K562 (cell line): ENCODE measurements around the gene PAPOLB. TPM values are rescaled to one million over a fixed set of nuclear protein-coding genes. Genes with fewer than 3 reads are reported as not detected.
"Not testable (repeated sequence)": the region's sequence is repeated elsewhere in the genome, so short reads cannot be mapped to it uniquely, and the experiment has no call there.

Source experiments
- ATAC-seq: fragments of 200-7000 bp; cut with Tn5 transposase; 3 replicates; pipeline ENCODE4 v1.9.1; 2020; ENCODE audit warnings: moderate library complexity
- BruUV-seq: library from RNA; stranded (reverse); fragments of 400-500 nt; replicated peaks from 2 replicates; lab custom pipeline; 2021; lab: Mats Ljungman, UMichigan
- CTCF ChIA-PET: fragments of 300-600 bp; formaldehyde crosslinking; extraction: SDS; loops from one replicate; lab custom pipeline; 2021; ENCODE audit warnings: low intra/inter-chr PET ratio; lab: Yijun Ruan, JAX
- POLR2A ChIA-PET: fragments of 300-600, 350-650 bp; sonication (Branson Sonifier 250); formaldehyde crosslinking; extraction: SDS; loops from one replicate; lab custom pipeline; 2021; ENCODE audit warnings: antibody characterized with exemption, inconsistent platforms; lab: Yijun Ruan, JAX
- DNase-seq, 4 experiments: peaks; one replicate each; pipeline versions ENCODE4 v3.0.0 to v3.0.0-alpha.2; 2011 to 2018; ENCODE audit warnings: low spot score in 3 of 4, mixed read lengths in 3 of 4; ENCODE audit errors: extremely low read depth in 1 of 4
- FAIRE-seq: peaks from 2 replicates; lab custom pipeline; 2011; peaks lifted over from hg19 to GRCh38; lab: Jason Lieb, UNC
- H2AFZ ChIP-seq: 2 replicates; pipeline ENCODE4 v1.6.0; 2011; ENCODE audit warnings: low read depth, low read length, control low read depth, inconsistent platforms
- H3K27ac ChIP-seq: fragments of 200-600 bp; 3 replicates; pipeline ENCODE4 v1.8.0; 2011; ENCODE audit warnings: low read depth, mild to moderate bottlenecking, control low read depth, inconsistent platforms, low read length, moderate library complexity, mixed read lengths; ENCODE audit errors: extremely low read depth
- H3K27me3 ChIP-seq, 2 experiments: fragments of 300-600 bp in 1 of 2; 2 replicates in 1 of 2; 3 replicates in 1 of 2; pipeline versions ENCODE4 v1.6.0 to v1.8.0; 2011; ENCODE audit warnings: inconsistent platforms in 2 of 2, low read length in 2 of 2, mild to moderate bottlenecking in 1 of 2, mixed read lengths in 1 of 2, moderate library complexity in 1 of 2; ENCODE audit not compliant: control insufficient read depth in 2 of 2, insufficient read depth in 2 of 2
- H3K36me3 ChIP-seq: fragments of 300-600 bp; 3 replicates; pipeline ENCODE4 v1.8.0; 2011; ENCODE audit warnings: mild to moderate bottlenecking, low read length, inconsistent platforms; ENCODE audit not compliant: control insufficient read depth, insufficient read depth
- H3K4me1 ChIP-seq, 2 experiments: fragments of 200-600 bp in 1 of 2; replicated peaks in 1 of 2; 2 replicates in 1 of 2; 3 replicates in 1 of 2; pipeline versions ENCODE4 v1.5.1 to v1.8.0; 2011; ENCODE audit warnings: inconsistent platforms in 2 of 2, low read length in 2 of 2, mild to moderate bottlenecking in 1 of 2, mixed read lengths in 1 of 2, moderate library complexity in 1 of 2; ENCODE audit not compliant: control insufficient read depth in 2 of 2, insufficient read depth in 2 of 2
- H3K4me2 ChIP-seq: 2 replicates; pipeline ENCODE4 v1.6.1; 2011; ENCODE audit warnings: low read length, control low read depth, inconsistent platforms, mixed read lengths; ENCODE audit not compliant: insufficient read depth
- H3K4me3 ChIP-seq: fragments of 200-600 bp; sonication (generic), shearing (Covaris generic); 2 replicates; pipeline ENCODE4 v1.5.1; 2016; ENCODE audit warnings: control low read depth, inconsistent platforms
- H3K79me2 ChIP-seq: fragments of 200-600 bp; 3 replicates; pipeline ENCODE4 v1.8.0; 2011; ENCODE audit warnings: low read length, inconsistent platforms; ENCODE audit not compliant: control insufficient read depth, insufficient read depth
- H3K9ac ChIP-seq, 2 experiments: 2 replicates each; pipeline versions ENCODE4 v1.6.0 to v1.6.1; 2011; ENCODE audit warnings: low read depth in 2 of 2, low read length in 2 of 2, control low read depth in 1 of 2, inconsistent platforms in 1 of 2, mild to moderate bottlenecking in 1 of 2, mixed read lengths in 1 of 2; ENCODE audit not compliant: insufficient read depth in 1 of 2
- H3K9me1 ChIP-seq: one replicate; pipeline ENCODE4 v1.6.0; 2011; ENCODE audit warnings: inconsistent platforms, mild to moderate bottlenecking, low read length, moderate library complexity; ENCODE audit not compliant: control insufficient read depth, insufficient read depth
- H3K9me3 ChIP-seq: replicated peaks from 2 replicates; pipeline ENCODE4 v1.5.1; 2011; ENCODE audit warnings: low read depth, low read length, inconsistent platforms; ENCODE audit not compliant: control insufficient read depth, insufficient read depth
- H4K20me1 ChIP-seq: replicated peaks from 2 replicates; pipeline ENCODE4 v1.6.1; 2011; ENCODE audit warnings: low read length, inconsistent platforms, mixed read lengths; ENCODE audit not compliant: control insufficient read depth, insufficient read depth
- BCOR ChIP-seq: fragments of 450-650 bp; IDR thresholded peaks from 2 replicates; pipeline ENCODE4 v1.6.1; 2016
- DACH1 ChIP-seq: fragments of 450-650 bp; IDR thresholded peaks from 2 replicates; pipeline ENCODE4 v1.6.1; 2018; ENCODE audit not compliant: partially characterized antibody
- GATAD2B ChIP-seq: fragments of 450-650 bp; IDR thresholded peaks from 2 replicates; pipeline ENCODE4 v1.6.1; 2017; ENCODE audit warnings: mild to moderate bottlenecking, borderline replicate concordance
- HDAC1 ChIP-seq, 2 experiments: fragments of 450-650 bp; IDR thresholded peaks; 2 replicates each; pipeline ENCODE4 v1.6.1; 2016 to 2017; ENCODE audit warnings: inconsistent platforms in 1 of 2, mild to moderate bottlenecking in 1 of 2, moderate library complexity in 1 of 2
- MTA1 ChIP-seq: fragments of 450-650 bp; IDR thresholded peaks from 2 replicates; pipeline ENCODE4 v1.6.1; 2017; ENCODE audit warnings: borderline replicate concordance
- ZBTB2 ChIP-seq: fragments of 450-650 bp; IDR thresholded peaks from 2 replicates; pipeline ENCODE4 v1.6.1; 2016; ENCODE audit warnings: antibody characterized with exemption
- ZEB2 ChIP-seq: fragments of 450-650 bp; IDR thresholded peaks from 2 replicates; pipeline ENCODE4 v1.6.1; 2016
- WGBS: fragments of 100-300 bp; shearing (Covaris generic); methylation state at CpG from one replicate; pipeline ENCODE4 v1.1.6; 2016; ENCODE audit warnings: low coverage, mixed read lengths; ENCODE audit not compliant: insufficient coverage; ENCODE audit errors: missing lambda C conversion rate; 5-methylcytosine and 5-hydroxymethylcytosine counted together
- in situ Hi-C: fragments of 300-500 bp; cut with MboI; formaldehyde crosslinking; loops from 4 replicates; pipeline ENCODE4 v1.15.0; 2018; ENCODE audit warnings: inconsistent platforms, mixed read lengths
- intact Hi-C: fragments of 100-400 bp; cut with micrococcal nuclease; formaldehyde crosslinking; loops from 2 replicates; pipeline ENCODE4 v1.14.2; 2022
- polyA plus RNA-seq, 8 experiments: library from polyadenylated mRNA; depleted of rRNA in 4 of 8; stranded (reverse) in 5 of 8; unstranded in 3 of 8; fragments of >200 nt; fragmentation: Nextera tagmentation in 2 of 8; fragmentation: Illumina TruSeq in 1 of 8; extraction: Ambion mirVana in 2 of 8; extraction: Trizol in 1 of 8; gene quantifications; 2 replicates each; pipeline versions ENCODE4 v1.2.1 to v1.2.3, GENCODE V29; 2011 to 2014; ENCODE audit warnings: inconsistent platforms in 1 of 8, missing spikeins in 1 of 8
- total RNA-seq, 7 experiments: library from RNA; depleted of rRNA in 6 of 7; stranded (reverse); fragments of >200 nt in 6 of 7; fragmentation: Illumina TruSeq in 2 of 7; extraction: Trizol in 2 of 7; gene quantifications; 2 replicates each; pipeline versions ENCODE4 v1.2.1 to v1.2.3, GENCODE V29; 2011 to 2021; ENCODE audit warnings: low replicate concordance in 1 of 7

Gene PAPOLB
- total and polyA plus RNA-seq, 9 of the 15 experiments (the other 6 are each of a cell fraction or from before 2014, with no cell fraction given), result 0.04 to 0.33 (median 0.16) TPM; not detected in 4

- H3K36me3 ChIP-seq, result not testable (repeated sequence)
- TF ChIP-seq GATAD2B (peak; percentile 74; the same call in 1 of the 2 replicates), ZEB2 (peak; percentile 85), BCOR (peak; percentile 36; the same call in 1 of the 2 replicates), HDAC1 (IDR thresholded peaks at IDR 0.05) (0 out of 4 replicates have a peak, but pooled peaks of 1 of the 2 experiments have one; percentile 12), MTA1 (peak; percentile 83; the same call in 1 of the 2 replicates), DACH1 (peak; percentile 96), ZBTB2 (peak; percentile 89)
- TF ChIP-seq, all 486 proteins: peak for 7; not testable (repeated sequence) for 479
- CTCF ChIA-PET, intact Hi-C loops, POLR2A ChIA-PET, ATAC-seq, FAIRE-seq, H3K79me2 ChIP-seq, H3K4me2 ChIP-seq, in situ Hi-C loops, H3K9me3 ChIP-seq, H3K4me1 ChIP-seq, H2AFZ ChIP-seq, H4K20me1 ChIP-seq, H3K9me1 ChIP-seq, H3K9ac ChIP-seq, BruUV-seq, H3K4me3 ChIP-seq, H3K27ac ChIP-seq, DNase-seq: not testable (repeated sequence)
- peaks cover 2 to 21% of the 10 kb centered on the region in 2 experiments; a peak in 4 of 5 replicates for H3K27me3 ChIP-seq
- 30% methylated on average over 2 of the region's 2 CpGs for WGBS
Measured at GRCh38 chr7:4891522-4891921, 29.7 kb upstream of the PAPOLB start.
